Progenitor cell of endocrine pancreas (in vitro differentiated cells): ENCODE data around the gene KCNJ6. TPM values are rescaled to one million over a fixed set of nuclear protein-coding genes. Genes with fewer than 3 reads are reported as not detected.
"Not testable (repeated sequence)": the region's sequence is repeated elsewhere in the genome, so short reads cannot be mapped to it uniquely, and the experiment has no call there.

Source experiments
- DNase-seq: peaks from one replicate; pipeline ENCODE4 v3.0.0; 2021; ENCODE audit warnings: low spot score; ENCODE audit not compliant: unreplicated experiment
- H3K27ac Mint-ChIP-seq: 2 replicates; pipeline ENCODE4 v1.8.0; 2021; ENCODE audit warnings: mild to moderate bottlenecking, moderate library complexity, mixed read lengths
- H3K27me3 Mint-ChIP-seq: 2 replicates; pipeline ENCODE4 v1.8.0; 2021; ENCODE audit warnings: mixed read lengths
- H3K36me3 Mint-ChIP-seq: 2 replicates; pipeline ENCODE4 v1.8.0; 2022; ENCODE audit warnings: mixed read lengths; ENCODE audit not compliant: insufficient read depth
- H3K4me1 Mint-ChIP-seq: 2 replicates; pipeline ENCODE4 v1.8.0; 2021; ENCODE audit warnings: low read depth, mixed read lengths
- H3K4me3 Mint-ChIP-seq: 2 replicates; pipeline ENCODE4 v1.8.0; 2021; ENCODE audit warnings: low read depth, mild to moderate bottlenecking, moderate library complexity, mixed read lengths
- H3K9me3 Mint-ChIP-seq: 2 replicates; pipeline ENCODE4 v1.8.0; 2021; ENCODE audit warnings: low read depth, mixed read lengths
- total RNA-seq: library from RNA; stranded (reverse); gene quantifications from 2 replicates; pipeline ENCODE4 v1.2.1, GENCODE V29; 2021
- TF ChIP-seq, protein P1 (sequence below): fragments of 200-600 bp; sonication (generic); IDR thresholded peaks from one replicate; pipeline ENCODE4 v1.5.0; 2021; ENCODE audit warnings: antibody characterized with exemption, mild to moderate bottlenecking; ENCODE audit not compliant: unreplicated experiment

Gene KCNJ6
- total RNA-seq, 1 donor from 2014 or later = 3.3 TPM

DNA sequence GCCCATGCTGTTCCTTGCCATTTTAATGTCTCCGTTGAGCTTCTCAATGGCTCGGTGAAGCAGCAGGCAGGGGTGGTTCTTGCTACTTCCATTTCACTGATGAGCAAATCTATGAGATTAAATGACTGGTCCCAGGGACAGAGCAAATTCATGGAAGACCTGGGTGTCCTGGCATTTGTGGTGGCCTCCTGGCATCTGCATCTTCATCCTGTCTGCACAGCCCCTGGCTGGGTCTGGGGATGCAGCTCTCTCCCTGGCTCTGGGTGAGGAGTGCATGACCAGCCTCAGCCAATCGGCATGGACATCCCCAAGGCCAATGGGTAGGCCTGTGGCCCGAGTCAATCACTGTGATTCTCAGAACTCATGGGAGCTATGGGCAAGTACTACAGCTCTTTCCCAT lies 261.7 kb downstream of the KCNJ6 start:
- no peak overlapping the region for H3K27ac Mint-ChIP-seq
- H3K4me1 Mint-ChIP-seq = peaks cover 14% of the 10 kb centered on the region
- DNase-seq = no peak
- H3K27me3 Mint-ChIP-seq = no peaks in the 10 kb centered on the region
- H3K36me3 Mint-ChIP-seq = no peaks in the 10 kb centered on the region
- no peak overlapping the region for H3K4me3 Mint-ChIP-seq
- no peaks in the 10 kb centered on the region for H3K9me3 Mint-ChIP-seq
- TF ChIP-seq, protein P1, sequence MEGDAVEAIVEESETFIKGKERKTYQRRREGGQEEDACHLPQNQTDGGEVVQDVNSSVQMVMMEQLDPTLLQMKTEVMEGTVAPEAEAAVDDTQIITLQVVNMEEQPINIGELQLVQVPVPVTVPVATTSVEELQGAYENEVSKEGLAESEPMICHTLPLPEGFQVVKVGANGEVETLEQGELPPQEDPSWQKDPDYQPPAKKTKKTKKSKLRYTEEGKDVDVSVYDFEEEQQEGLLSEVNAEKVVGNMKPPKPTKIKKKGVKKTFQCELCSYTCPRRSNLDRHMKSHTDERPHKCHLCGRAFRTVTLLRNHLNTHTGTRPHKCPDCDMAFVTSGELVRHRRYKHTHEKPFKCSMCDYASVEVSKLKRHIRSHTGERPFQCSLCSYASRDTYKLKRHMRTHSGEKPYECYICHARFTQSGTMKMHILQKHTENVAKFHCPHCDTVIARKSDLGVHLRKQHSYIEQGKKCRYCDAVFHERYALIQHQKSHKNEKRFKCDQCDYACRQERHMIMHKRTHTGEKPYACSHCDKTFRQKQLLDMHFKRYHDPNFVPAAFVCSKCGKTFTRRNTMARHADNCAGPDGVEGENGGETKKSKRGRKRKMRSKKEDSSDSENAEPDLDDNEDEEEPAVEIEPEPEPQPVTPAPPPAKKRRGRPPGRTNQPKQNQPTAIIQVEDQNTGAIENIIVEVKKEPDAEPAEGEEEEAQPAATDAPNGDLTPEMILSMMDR = no peak

DNA sequence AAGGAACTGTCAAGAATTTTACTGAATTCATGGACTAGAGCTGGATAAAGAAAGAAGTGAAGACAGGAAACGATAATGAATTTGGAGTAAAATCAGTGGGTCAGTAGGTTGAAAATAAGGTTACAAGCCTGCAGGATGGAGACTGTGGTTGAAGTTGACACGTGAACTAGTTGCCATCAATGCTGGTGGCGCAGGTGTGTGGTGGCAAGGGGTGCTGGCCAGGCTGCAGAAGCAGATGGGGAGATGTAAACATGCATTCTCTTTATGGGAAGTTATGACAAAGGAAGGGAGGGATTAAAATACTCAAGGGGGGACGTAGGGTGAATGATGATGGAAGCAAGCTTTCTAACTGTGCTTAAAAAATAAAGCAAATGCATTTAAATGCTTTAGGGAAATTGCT lies 263.1 kb downstream of the KCNJ6 start:
- DNase-seq = no peak
- H3K27me3 Mint-ChIP-seq = no peaks in the 10 kb centered on the region
- no peak overlapping the region for H3K4me3 Mint-ChIP-seq
- peaks cover 2% of the 10 kb centered on the region for H3K4me1 Mint-ChIP-seq
- H3K27ac Mint-ChIP-seq = no peak overlapping the region
- no peaks in the 10 kb centered on the region for H3K36me3 Mint-ChIP-seq
- TF ChIP-seq, protein P1 = no peak
- H3K9me3 Mint-ChIP-seq = no peaks in the 10 kb centered on the region

DNA sequence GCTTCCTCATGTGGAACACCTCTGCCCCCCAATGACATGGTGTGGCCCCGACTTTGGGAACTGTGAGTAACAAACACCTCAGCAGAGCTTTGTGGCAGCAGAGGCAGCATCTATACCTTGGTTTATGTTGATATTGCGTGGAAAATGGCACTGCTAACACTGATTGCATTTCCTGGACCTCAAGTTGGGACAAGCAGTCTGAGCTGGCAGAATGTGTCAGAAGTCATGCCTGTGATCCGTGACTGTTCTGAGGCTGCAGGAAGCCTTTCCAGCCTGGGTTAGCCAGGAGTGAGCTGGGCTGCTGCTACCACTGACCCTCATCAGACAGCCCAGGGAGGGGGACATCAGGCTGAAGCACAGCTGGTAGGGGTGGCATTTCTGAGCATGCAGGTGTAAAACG lies 268.5 kb downstream of the KCNJ6 start:
- Mint-ChIP-seq H3K4me1 (no peaks in the 10 kb centered on the region), H3K27me3 (no peaks in the 10 kb centered on the region), H3K27ac (no peak overlapping the region), H3K9me3 (no peaks in the 10 kb centered on the region), H3K36me3 (no peaks in the 10 kb centered on the region), H3K4me3 (no peak overlapping the region)
- TF ChIP-seq, protein P1 = no peak
- no peak for DNase-seq

DNA sequence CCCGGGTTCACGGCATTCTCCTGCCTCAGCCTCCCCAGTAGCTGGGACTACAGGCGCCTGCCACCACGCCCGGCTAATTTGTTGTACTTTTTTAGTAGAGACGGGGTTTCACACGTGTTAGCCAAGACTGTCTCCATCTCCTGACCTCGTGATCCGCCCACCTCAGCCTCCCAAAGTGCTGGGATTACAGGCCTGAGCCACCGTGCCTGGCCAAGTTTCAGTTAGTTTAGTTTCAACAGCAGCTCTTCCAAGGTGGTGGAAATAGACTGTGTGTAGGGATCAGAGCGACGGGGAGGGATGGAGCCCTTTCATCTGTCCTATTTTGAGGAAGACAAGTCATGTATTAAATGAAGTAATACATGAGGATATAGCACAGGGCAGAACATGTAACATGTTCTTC lies 269.5 kb downstream of the KCNJ6 start:
- H3K27me3 Mint-ChIP-seq, H3K9me3 Mint-ChIP-seq, H3K27ac Mint-ChIP-seq, H3K4me3 Mint-ChIP-seq, H3K36me3 Mint-ChIP-seq, H3K4me1 Mint-ChIP-seq, DNase-seq: not testable (repeated sequence)

DNA sequence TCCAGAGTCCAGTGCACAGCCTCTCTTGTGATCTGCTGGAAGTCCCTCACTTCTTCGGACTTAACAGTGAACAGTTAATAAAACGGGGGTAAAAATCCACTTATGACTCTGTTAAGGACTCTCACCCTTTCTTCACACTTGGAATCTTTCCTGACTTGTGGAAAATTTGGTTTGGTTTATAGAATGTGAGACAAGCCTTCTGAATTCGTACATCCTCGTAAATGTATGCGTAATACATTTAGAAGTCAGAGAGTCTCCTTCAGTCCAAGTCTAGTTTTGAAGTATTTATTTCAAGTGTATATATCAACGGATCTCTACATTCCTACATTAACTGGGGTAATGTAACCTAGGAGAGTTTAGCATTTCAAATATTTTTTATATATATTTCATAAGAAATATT lies 270.4 kb downstream of the KCNJ6 start:
- TF ChIP-seq, protein P1 = no peak
- Mint-ChIP-seq H3K4me3 (no peak overlapping the region), H3K36me3 (no peaks in the 10 kb centered on the region), H3K4me1 (no peaks in the 10 kb centered on the region), H3K9me3 (no peaks in the 10 kb centered on the region), H3K27ac (no peak overlapping the region), H3K27me3 (no peaks in the 10 kb centered on the region)
- DNase-seq = no peak

DNA sequence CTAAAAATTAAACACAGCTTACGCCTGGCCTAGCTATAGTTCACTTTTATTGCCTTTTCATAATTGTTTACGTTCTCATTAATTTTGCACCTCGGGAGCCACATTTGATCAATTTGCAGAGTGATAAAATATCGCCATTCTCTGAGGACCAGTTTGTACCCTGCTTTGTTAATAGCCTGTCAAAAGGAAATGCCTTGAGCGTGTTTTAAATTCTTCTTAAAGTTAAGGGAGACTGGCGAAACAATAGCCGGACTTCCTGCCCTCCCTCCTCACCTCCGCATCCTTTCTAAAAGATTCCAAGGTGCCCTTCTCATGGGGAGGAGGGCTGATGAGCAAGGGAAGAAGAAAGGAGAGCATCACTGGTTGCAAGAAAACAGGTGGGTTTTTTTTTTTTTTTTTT lies 271.6 kb downstream of the KCNJ6 start:
- Mint-ChIP-seq H3K36me3 (no peaks in the 10 kb centered on the region), H3K27me3 (no peaks in the 10 kb centered on the region), H3K4me1 (no peaks in the 10 kb centered on the region), H3K9me3 (no peaks in the 10 kb centered on the region), H3K27ac (no peak overlapping the region), H3K4me3 (no peak overlapping the region)
- TF ChIP-seq, protein P1 = no peak
- no peak for DNase-seq

DNA sequence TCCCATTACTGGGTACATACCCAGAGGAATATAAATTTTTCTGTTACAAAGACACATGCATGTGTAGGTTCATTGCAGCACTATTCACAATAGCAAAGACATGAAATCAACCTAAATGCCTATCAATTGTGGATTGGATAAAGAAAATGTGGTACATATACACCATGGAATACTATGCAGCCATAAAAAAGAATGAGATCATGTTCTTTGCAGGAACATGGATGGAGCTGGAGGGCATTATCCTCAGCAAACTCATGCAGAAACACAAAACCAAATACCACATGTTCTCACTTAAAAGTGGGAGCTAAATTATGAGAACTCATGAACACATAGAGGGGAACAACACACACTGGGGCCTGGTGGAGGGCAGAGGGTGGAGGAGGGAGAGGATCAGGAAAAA lies 272.4 kb downstream of the KCNJ6 start:
- not testable (repeated sequence) for H3K27ac Mint-ChIP-seq, H3K4me3 Mint-ChIP-seq, DNase-seq, H3K36me3 Mint-ChIP-seq, H3K27me3 Mint-ChIP-seq, H3K4me1 Mint-ChIP-seq, H3K9me3 Mint-ChIP-seq
